Epithelial cell of proximal tubule (primary cell): Measurements from ENCODE around the gene LARGE1. TPM values are rescaled to one million over a fixed set of nuclear protein-coding genes. Genes with fewer than 3 reads are reported as not detected.

ENCODE experiments used
- DNase-seq: peaks from one replicate; pipeline ENCODE4 v3.0.0-alpha.2; 2011; ENCODE audit warnings: low read depth
- H3K4me3 ChIP-seq: 2 replicates; pipeline ENCODE4 v1.5.1; 2011; ENCODE audit warnings: low read depth, mild to moderate bottlenecking, low read length
- CTCF ChIP-seq: conservative IDR thresholded peaks from 2 replicates; pipeline ENCODE4 v1.5.1; 2012; ENCODE audit warnings: low read depth, mild to moderate bottlenecking, low read length
- total RNA-seq: library from RNA; depleted of rRNA; stranded (reverse); fragments of >200 nt; gene quantifications from 2 replicates; pipeline ENCODE4 v1.2.3, GENCODE V29; 2015

Gene LARGE1
- total RNA-seq, 1 donor from 2014 or later = 18.3 TPM

- no peak overlapping the region for H3K4me3 ChIP-seq
- TF ChIP-seq CTCF = no peak
- DNase-seq = no peak
Measured at GRCh38 chr22:33544707-33545106, 375.6 kb downstream of the LARGE1 start.

GRCh38 chr22:33542722-33543121 lies 377.6 kb downstream of the LARGE1 start:
- H3K4me3 ChIP-seq = no peak overlapping the region
- no peak for DNase-seq
- TF ChIP-seq CTCF = no peak

GRCh38 chr22:33542153-33542552 lies 378.1 kb downstream of the LARGE1 start:
- no peak for DNase-seq
- TF ChIP-seq CTCF = no peak
- no peak overlapping the region for H3K4me3 ChIP-seq

- no peak overlapping the region for H3K4me3 ChIP-seq
- TF ChIP-seq CTCF = no peak
- peak; percentile 97 for DNase-seq
Measured at GRCh38 chr22:33539902-33540751, 380.1 kb downstream of the LARGE1 start.

- no peak for TF ChIP-seq CTCF
- no peak for DNase-seq
- H3K4me3 ChIP-seq = no peak overlapping the region
Measured at GRCh38 chr22:33539202-33539901, 380.9 kb downstream of the LARGE1 start.

GRCh38 chr22:33538277-33538885 lies 381.9 kb downstream of the LARGE1 start:
- TF ChIP-seq CTCF = no peak
- no peak overlapping the region for H3K4me3 ChIP-seq
- DNase-seq = no peak
